Lower leg skin (tissue), 4 donors: ENCODE data around the gene PXDN. TPM values are rescaled to one million over a fixed set of nuclear protein-coding genes. Genes with fewer than 3 reads are reported as not detected.

ENCODE experiments used
- DNase-seq, 2 donors: peaks; one replicate each; pipeline ENCODE4 v3.0.0-alpha.2; 2019; ENCODE audit warnings: low spot score in 2 of 2
- H3K4me3 ChIP-seq: fragments of 200-600 bp; sonication (generic); 2 replicates; pipeline ENCODE4 v1.5.1; 2017; ENCODE audit warnings: mild to moderate bottlenecking, low read depth; ENCODE audit not compliant: poor library complexity, severe bottlenecking
- POLR2A ChIP-seq, 2 donors: fragments of 450-650 bp; IDR thresholded peaks; one replicate each; pipeline ENCODE4 v1.6.1; 2016 to 2017; ENCODE audit warnings: antibody characterized with exemption in 2 of 2, mild to moderate bottlenecking in 1 of 2, moderate library complexity in 1 of 2
- WGBS, 2 donors: methylation state at CpG; one replicate each; pipeline ENCODE4 v1.1.5; 2018; 5-methylcytosine and 5-hydroxymethylcytosine counted together
- intact Hi-C: fragments of 100-400 bp; cut with DNase I; formaldehyde crosslinking; loops from one replicate; pipeline ENCODE4 v1.15.0; 2023; ENCODE audit warnings: low total_unique reads
- total RNA-seq, 4 donors: library from RNA; depleted of rRNA; stranded (reverse); fragments of >200 nt; gene quantifications; one replicate each; pipeline ENCODE4 v1.1.0, GENCODE V29; 2016
- TF ChIP-seq, protein P1 (sequence below), 3 donors: fragments of 450-650 bp; IDR thresholded peaks; one replicate each; pipeline ENCODE4 v1.5.1; 2016; ENCODE audit warnings: antibody characterized with exemption in 3 of 3, mild to moderate bottlenecking in 3 of 3, moderate library complexity in 2 of 3

The PXDN gene
- total RNA-seq, 4 donors from 2014 or later = 4.7 to 13.7 (median 7.0) TPM

DNA sequence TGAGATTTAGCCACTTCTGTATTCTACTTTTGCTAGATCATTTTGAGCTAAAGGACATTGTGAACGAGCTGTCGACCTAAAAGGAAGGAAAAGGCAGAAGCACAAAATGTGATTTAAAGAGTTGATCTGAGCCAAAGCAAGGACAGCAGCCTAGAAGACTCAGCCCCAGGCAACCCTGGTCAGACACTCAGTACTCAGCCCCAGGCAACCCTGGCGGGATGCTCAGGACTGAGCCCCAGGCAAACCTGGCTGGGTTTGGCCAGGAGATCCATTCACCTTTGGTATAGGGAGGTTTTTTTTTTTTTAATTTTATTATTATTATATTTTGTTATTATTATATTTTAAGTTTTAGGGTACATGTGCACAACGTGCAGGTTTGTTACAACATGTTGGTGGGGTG lies 34.3 kb upstream of the PXDN start:
- no peak overlapping the region for H3K4me3 ChIP-seq
- no peak for TF ChIP-seq POLR2A (IDR thresholded peaks at IDR 0.05)
- TF ChIP-seq, protein P1, sequence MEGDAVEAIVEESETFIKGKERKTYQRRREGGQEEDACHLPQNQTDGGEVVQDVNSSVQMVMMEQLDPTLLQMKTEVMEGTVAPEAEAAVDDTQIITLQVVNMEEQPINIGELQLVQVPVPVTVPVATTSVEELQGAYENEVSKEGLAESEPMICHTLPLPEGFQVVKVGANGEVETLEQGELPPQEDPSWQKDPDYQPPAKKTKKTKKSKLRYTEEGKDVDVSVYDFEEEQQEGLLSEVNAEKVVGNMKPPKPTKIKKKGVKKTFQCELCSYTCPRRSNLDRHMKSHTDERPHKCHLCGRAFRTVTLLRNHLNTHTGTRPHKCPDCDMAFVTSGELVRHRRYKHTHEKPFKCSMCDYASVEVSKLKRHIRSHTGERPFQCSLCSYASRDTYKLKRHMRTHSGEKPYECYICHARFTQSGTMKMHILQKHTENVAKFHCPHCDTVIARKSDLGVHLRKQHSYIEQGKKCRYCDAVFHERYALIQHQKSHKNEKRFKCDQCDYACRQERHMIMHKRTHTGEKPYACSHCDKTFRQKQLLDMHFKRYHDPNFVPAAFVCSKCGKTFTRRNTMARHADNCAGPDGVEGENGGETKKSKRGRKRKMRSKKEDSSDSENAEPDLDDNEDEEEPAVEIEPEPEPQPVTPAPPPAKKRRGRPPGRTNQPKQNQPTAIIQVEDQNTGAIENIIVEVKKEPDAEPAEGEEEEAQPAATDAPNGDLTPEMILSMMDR (IDR thresholded peaks at IDR 0.05) = no peak
- DNase-seq = peak in 1 of 2 donors; percentile 42
- intact Hi-C loops = no loop called here
- 72 to 74% methylated on average over 4 of the region's 4 CpGs for WGBS, 2 donors

DNA sequence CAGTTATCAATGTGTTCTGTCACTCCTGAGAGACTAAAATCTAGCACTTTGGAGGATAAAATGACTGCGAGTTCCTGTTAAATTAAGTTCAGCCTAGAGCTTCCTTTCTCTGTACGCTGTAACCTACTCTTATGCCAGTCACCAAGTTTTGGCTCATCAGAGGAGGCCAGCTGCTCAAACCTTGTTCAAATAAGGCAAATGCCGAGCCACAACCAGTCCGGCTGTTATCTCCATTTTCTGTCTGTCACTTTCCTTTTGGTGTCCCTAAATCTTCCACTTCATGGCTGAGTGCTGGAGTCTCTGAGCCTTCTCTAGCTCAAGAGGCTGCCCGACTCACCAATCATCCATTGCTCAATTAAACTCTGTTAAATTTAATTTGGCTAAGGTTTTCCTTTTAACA lies 33.5 kb upstream of the PXDN start:
- no peak for DNase-seq

DNA sequence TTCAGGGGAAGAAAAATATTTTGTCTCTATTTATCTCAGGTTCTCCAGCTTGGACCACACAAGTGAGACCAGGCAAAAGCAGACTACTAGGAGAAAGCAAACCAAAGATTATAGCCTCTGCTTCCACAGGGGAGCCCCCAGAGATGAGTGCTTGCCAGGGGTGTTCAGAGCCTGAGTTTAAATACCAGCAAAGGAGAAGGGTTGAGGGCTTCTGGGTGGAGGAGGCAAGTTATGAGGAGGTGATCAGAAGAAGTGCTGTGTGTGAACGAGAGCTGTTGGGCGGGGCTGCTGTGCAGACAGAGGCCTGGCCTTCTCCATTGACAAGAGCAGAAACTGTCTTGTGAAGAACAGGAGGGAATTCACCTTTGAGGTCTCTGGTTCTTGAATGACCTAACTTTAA lies 32.8 kb upstream of the PXDN start:
- 74 to 77% methylated on average over 2 of the region's 2 CpGs for WGBS, 2 donors
- intact Hi-C loops = no loop called here
- DNase-seq = peak in 1 of 2 donors; percentile 42
- H3K4me3 ChIP-seq = no peak overlapping the region
- TF ChIP-seq, protein P1 (IDR thresholded peaks at IDR 0.05) = no peak
- TF ChIP-seq POLR2A (IDR thresholded peaks at IDR 0.05) = no peak

More for the DNA sequence above, 33.5 kb upstream of the PXDN start:
- 92 to 94% methylated on average over 5 of the region's 5 CpGs for WGBS, 2 donors
- no peak for TF ChIP-seq POLR2A (IDR thresholded peaks at IDR 0.05)
- TF ChIP-seq, protein P1 (IDR thresholded peaks at IDR 0.05) = no peak
- intact Hi-C loops = no loop called here
- no peak overlapping the region for H3K4me3 ChIP-seq

DNA sequence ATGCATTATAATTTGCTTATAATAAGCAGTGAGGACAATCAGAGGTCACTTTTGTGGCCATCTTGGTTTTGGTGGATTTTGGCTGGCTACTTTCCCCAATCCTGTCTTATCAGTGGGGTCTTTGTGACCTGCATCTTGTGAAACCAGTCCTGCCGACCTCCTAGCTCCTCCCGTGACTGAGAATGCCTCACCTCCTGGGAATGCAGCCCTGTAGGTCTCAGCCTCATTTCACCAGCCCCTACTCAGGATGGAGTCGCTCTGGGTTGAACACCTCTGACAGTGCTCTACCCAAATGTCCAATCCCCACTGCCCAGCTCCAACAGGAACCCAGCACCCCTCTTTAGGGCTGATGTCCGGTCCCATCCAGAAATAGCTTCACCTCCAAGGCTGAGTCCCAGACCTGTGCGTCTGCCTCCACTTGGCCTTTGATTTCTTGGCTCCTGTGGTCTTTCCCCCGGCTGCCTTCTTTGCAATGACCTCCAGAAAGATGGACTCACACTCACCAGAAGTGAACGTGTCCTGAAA lies 31.3 kb upstream of the PXDN start:
- no peak overlapping the region for H3K4me3 ChIP-seq
- peak in 1 of 2 donors; percentile 73 for DNase-seq
- TF ChIP-seq, protein P1 (IDR thresholded peaks at IDR 0.05) = no peak
- TF ChIP-seq POLR2A (IDR thresholded peaks at IDR 0.05) = no peak
- 83 to 90% methylated on average over 7 of the region's 7 CpGs for WGBS, 2 donors
- intact Hi-C loops = no loop called here

DNA sequence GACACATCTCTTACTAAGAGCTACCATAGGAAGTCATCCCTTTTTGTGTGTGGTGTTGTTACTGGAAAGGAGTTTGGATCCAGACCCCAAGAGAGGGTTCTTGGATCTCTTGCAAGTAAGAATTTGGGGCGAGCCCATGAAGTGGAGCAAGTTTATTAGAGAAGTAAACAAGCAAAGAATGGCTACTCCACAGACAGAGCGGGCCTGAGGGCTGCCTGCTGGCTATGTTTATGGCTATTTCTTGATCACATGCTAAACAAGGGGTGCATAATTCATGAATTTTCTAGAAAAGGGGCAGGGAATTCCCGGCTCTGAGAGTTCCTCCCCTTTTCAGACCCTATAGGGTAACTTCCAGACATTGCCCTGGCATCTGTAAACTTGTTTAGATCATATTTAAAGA lies 30.6 kb upstream of the PXDN start:
- no peak overlapping the region for H3K4me3 ChIP-seq
- intact Hi-C loops = no loop called here
- DNase-seq = peak in 1 of 2 donors; percentile 32
- TF ChIP-seq, protein P1 (IDR thresholded peaks at IDR 0.05) = no peak
- TF ChIP-seq POLR2A (IDR thresholded peaks at IDR 0.05) = no peak
- 78 to 89% methylated on average over 3 of the region's 3 CpGs for WGBS, 2 donors

DNA sequence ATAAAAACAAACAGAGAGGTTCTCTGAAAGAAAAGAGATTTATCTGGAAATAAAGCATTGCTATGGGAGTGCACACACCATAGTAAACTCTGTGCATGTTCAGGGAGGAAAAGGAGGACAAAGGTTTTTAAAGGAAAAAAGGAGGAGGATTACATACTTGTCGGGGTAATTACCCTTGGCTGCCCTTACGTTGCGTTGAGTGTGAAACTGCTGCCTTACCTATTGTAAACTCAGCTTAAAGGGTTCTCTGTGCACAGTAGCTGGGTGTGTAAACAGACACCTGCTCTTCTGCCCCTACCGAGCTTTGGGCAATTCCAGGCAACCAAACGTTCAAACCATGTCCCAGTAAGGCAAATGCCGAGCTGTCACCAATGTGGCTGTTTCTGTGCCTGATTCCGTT lies 29.6 kb upstream of the PXDN start:
- WGBS, 2 donors = 65 to 67% methylated on average over 7 of the region's 7 CpGs
- TF ChIP-seq, protein P1 (IDR thresholded peaks at IDR 0.05) = no peak
- no peak for TF ChIP-seq POLR2A (IDR thresholded peaks at IDR 0.05)
- intact Hi-C loops = no loop called here
- peak in 1 of 2 donors; percentile 20 for DNase-seq
- H3K4me3 ChIP-seq = no peak overlapping the region
